Renal cortical epithelial cell (primary cell): ENCODE data around the gene THSD7B. TPM values are rescaled to one million over a fixed set of nuclear protein-coding genes. Genes with fewer than 3 reads are reported as not detected.
"Not testable (repeated sequence)": the region's sequence is repeated elsewhere in the genome, so short reads cannot be mapped to it uniquely, and the experiment has no call there.

ENCODE experiments used
- DNase-seq: peaks from one replicate; pipeline ENCODE4 v3.0.0-alpha.2; 2011; ENCODE audit warnings: low read depth
- total RNA-seq: library from RNA; depleted of rRNA; stranded (reverse); fragments of >200 nt; gene quantifications from 2 replicates; pipeline ENCODE4 v1.2.3, GENCODE V29; 2014

THSD7B gene
- total RNA-seq, 1 donor from 2014 or later: 0.45 TPM

DNA sequence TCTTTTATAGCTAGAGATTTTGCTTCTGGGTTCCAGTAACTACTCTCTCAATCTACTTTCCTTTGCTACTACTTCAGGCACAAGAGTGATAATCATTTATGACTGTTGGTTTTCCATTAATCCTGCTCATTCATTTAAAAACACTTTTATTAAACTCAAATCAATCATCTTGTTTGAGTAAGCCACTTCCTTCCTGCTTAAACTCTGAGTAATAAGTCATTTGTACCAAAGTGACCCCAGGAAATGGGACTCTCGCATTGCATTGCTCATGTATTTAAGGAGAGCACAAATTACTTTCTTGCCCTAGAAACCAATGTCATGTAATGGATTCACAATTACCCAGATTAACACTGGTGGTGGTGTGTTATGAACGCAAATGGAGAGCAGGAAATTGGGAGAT, 928.2 kb downstream of the THSD7B start:
- peak; percentile 91 for DNase-seq

DNA sequence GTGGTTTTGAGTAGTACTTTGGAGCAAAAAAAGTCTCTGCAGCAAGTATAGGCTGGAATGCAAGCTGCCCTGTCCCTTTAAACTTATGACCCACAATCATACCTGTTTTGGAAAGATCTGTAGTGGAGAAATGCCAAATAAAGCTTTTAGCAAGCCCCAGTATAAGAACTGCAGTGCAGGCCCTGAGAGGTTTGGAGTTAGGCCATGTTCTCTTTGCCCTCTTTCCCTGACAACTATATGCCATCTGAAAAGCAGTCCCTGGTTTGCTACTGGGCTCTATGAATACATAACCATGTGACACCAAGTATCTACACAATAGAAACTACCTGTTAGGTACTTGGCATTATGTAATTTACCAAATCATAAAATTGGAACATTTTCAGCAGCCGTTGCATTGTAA, 931.6 kb downstream of the THSD7B start:
- DNase-seq: no peak

DNA sequence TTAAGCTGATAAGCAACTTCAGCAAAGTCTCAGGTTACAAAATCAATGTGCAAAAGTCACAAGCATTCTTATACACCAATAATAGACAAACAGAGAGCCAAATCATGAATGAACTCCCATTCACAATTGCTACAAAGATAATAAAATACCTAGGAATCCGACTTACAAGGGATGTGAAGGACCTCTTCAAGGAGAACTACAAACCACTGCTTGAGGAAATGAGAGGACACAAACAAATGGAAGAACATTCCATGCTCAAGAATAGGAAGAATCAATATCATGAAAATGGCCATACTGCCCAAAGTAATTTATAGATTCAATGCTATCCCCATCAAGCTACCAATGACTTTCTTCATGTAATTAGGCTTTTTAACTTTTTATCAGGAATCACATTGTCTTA, 934.9 kb downstream of the THSD7B start:
- not testable (repeated sequence) for DNase-seq

GRCh38 chr2:137700681-137701080, 935.3 kb downstream of the THSD7B start:
- peak; percentile 20 for DNase-seq

- DNase-seq: no peak
These were observed 940.0 kb downstream of the THSD7B start for GRCh38 chr2:137705296-137705695.

- DNase-seq: peak; percentile 73
These were observed 941.7 kb downstream of the THSD7B start for GRCh38 chr2:137706786-137707613.

DNA sequence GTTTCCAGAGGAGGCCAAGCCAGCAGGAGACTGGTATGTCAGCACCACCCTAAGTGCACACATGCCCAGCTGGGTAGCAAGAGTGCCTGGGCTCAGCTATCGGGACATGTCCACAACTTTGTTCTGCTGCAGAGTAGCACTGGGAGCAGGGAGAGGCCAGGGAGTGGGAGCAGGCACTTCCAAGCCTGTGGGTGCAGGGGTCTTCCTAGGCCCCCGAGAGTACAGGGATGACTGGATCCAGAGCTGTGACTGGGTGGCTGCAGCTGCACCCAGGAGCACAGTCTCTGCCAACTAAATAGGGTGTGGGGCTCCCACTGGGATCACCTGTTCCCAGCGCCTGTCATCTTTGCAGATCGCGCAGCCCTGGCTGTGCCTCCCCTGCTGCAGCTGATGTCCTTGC, 943.0 kb downstream of the THSD7B start:
- no peak for DNase-seq

DNA sequence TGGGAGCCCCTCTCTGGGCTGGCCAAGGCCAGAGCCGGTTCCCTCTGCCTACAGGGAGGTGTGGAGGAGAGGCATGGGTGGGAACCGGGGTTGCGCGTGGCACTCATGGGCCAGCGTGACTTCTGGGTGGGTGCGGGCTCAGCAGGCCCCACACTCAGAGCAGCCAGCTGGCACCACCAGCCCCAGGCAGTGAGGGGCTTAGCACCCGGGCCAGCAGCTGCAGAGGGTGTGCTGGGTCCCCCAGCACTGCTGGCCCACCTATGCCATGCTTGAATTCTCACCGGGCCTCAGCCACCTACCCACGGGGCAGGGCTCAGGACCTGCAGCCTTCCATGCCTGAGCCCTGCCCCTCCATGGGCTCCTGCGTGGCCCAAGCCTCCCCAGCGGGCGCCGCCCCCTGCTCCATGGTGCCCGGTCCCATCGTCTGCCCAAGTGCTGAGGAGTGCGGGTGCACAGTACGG, 950.4 kb downstream of the THSD7B start:
- no peak for DNase-seq

DNA sequence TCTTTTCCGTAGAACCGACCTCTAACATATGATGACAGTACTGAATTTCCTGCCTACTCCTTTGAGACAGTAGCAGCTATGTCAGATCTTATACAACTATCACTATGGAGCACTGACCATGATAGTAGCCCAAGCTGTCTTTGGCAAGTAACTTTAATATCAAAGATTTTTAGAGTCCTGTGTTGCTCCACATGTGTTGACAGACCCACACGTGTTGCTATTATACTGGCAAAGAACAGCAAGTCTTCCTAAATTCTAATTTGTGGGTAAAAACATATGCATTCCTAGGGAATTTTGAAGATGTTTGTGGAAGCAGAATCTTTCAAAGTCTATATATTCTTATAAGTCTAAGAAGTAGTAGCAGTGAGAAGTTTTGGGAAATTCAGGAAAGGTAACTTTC, 953.4 kb downstream of the THSD7B start:
- no peak for DNase-seq

DNA sequence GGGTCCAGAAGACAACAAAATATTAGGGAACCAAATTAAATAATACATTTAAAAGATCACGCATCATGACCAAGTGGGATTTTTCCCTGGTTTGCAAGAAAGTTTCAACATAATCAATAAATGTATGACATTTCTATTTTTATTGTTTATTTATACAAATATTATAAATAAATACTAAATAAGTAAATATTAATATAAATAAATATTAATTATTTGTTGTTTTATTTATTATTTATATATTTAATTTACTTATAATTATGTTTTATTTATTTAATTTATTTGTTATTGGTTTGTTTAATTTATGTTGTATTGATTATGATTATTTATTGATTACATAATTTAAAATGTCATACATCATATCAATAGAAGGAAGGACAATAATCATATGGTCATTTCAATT, 956.4 kb downstream of the THSD7B start:
- DNase-seq: no peak

GRCh38 chr2:137724912-137725311, 959.6 kb downstream of the THSD7B start:
- DNase-seq: no peak
